K562 (cell line): ENCODE results near the gene SHANK2. TPM values are rescaled to one million over a fixed set of nuclear protein-coding genes. Genes with fewer than 3 reads are reported as not detected.

ENCODE experiments used
- ATAC-seq: fragments of 200-7000 bp; cut with Tn5 transposase; 3 replicates; pipeline ENCODE4 v1.9.1; 2020; ENCODE audit warnings: moderate library complexity
- BruUV-seq: library from RNA; stranded (reverse); fragments of 400-500 nt; replicated peaks from 2 replicates; lab custom pipeline; 2021; lab: Mats Ljungman, UMichigan
- CTCF ChIA-PET: fragments of 300-600 bp; formaldehyde crosslinking; extraction: SDS; loops from one replicate; lab custom pipeline; 2021; ENCODE audit warnings: low intra/inter-chr PET ratio; lab: Yijun Ruan, JAX
- POLR2A ChIA-PET: fragments of 300-600, 350-650 bp; sonication (Branson Sonifier 250); formaldehyde crosslinking; extraction: SDS; loops from one replicate; lab custom pipeline; 2021; ENCODE audit warnings: antibody characterized with exemption, inconsistent platforms; lab: Yijun Ruan, JAX
- DNase-seq, 4 experiments: peaks; one replicate each; pipeline versions ENCODE4 v3.0.0 to v3.0.0-alpha.2; 2011 to 2018; ENCODE audit warnings: low spot score in 3 of 4, mixed read lengths in 3 of 4; ENCODE audit errors: extremely low read depth in 1 of 4
- FAIRE-seq: peaks from 2 replicates; lab custom pipeline; 2011; peaks lifted over from hg19 to GRCh38; lab: Jason Lieb, UNC
- H2AFZ ChIP-seq: 2 replicates; pipeline ENCODE4 v1.6.0; 2011; ENCODE audit warnings: low read depth, low read length, control low read depth, inconsistent platforms
- H3K27ac ChIP-seq: fragments of 200-600 bp; 3 replicates; pipeline ENCODE4 v1.8.0; 2011; ENCODE audit warnings: low read depth, mild to moderate bottlenecking, control low read depth, inconsistent platforms, low read length, moderate library complexity, mixed read lengths; ENCODE audit errors: extremely low read depth
- H3K27me3 ChIP-seq, 2 experiments: fragments of 300-600 bp in 1 of 2; 2 replicates in 1 of 2; 3 replicates in 1 of 2; pipeline versions ENCODE4 v1.6.0 to v1.8.0; 2011; ENCODE audit warnings: inconsistent platforms in 2 of 2, low read length in 2 of 2, mild to moderate bottlenecking in 1 of 2, mixed read lengths in 1 of 2, moderate library complexity in 1 of 2; ENCODE audit not compliant: control insufficient read depth in 2 of 2, insufficient read depth in 2 of 2
- H3K36me3 ChIP-seq: fragments of 300-600 bp; 3 replicates; pipeline ENCODE4 v1.8.0; 2011; ENCODE audit warnings: mild to moderate bottlenecking, low read length, inconsistent platforms; ENCODE audit not compliant: control insufficient read depth, insufficient read depth
- H3K4me1 ChIP-seq, 2 experiments: fragments of 200-600 bp in 1 of 2; replicated peaks in 1 of 2; 2 replicates in 1 of 2; 3 replicates in 1 of 2; pipeline versions ENCODE4 v1.5.1 to v1.8.0; 2011; ENCODE audit warnings: inconsistent platforms in 2 of 2, low read length in 2 of 2, mild to moderate bottlenecking in 1 of 2, mixed read lengths in 1 of 2, moderate library complexity in 1 of 2; ENCODE audit not compliant: control insufficient read depth in 2 of 2, insufficient read depth in 2 of 2
- H3K4me2 ChIP-seq: 2 replicates; pipeline ENCODE4 v1.6.1; 2011; ENCODE audit warnings: low read length, control low read depth, inconsistent platforms, mixed read lengths; ENCODE audit not compliant: insufficient read depth
- H3K4me3 ChIP-seq: fragments of 200-600 bp; sonication (generic), shearing (Covaris generic); 2 replicates; pipeline ENCODE4 v1.5.1; 2016; ENCODE audit warnings: control low read depth, inconsistent platforms
- H3K79me2 ChIP-seq: fragments of 200-600 bp; 3 replicates; pipeline ENCODE4 v1.8.0; 2011; ENCODE audit warnings: low read length, inconsistent platforms; ENCODE audit not compliant: control insufficient read depth, insufficient read depth
- H3K9ac ChIP-seq, 2 experiments: 2 replicates each; pipeline versions ENCODE4 v1.6.0 to v1.6.1; 2011; ENCODE audit warnings: low read depth in 2 of 2, low read length in 2 of 2, control low read depth in 1 of 2, inconsistent platforms in 1 of 2, mild to moderate bottlenecking in 1 of 2, mixed read lengths in 1 of 2; ENCODE audit not compliant: insufficient read depth in 1 of 2
- H3K9me1 ChIP-seq: one replicate; pipeline ENCODE4 v1.6.0; 2011; ENCODE audit warnings: inconsistent platforms, mild to moderate bottlenecking, low read length, moderate library complexity; ENCODE audit not compliant: control insufficient read depth, insufficient read depth
- H3K9me3 ChIP-seq: replicated peaks from 2 replicates; pipeline ENCODE4 v1.5.1; 2011; ENCODE audit warnings: low read depth, low read length, inconsistent platforms; ENCODE audit not compliant: control insufficient read depth, insufficient read depth
- H4K20me1 ChIP-seq: replicated peaks from 2 replicates; pipeline ENCODE4 v1.6.1; 2011; ENCODE audit warnings: low read length, inconsistent platforms, mixed read lengths; ENCODE audit not compliant: control insufficient read depth, insufficient read depth
- ATF3 ChIP-seq, 2 experiments: fragments of 450-650 bp in 1 of 2; sonication (generic) in 1 of 2; formaldehyde crosslinking in 1 of 2; IDR thresholded peaks in 1 of 2; conservative IDR thresholded peaks in 1 of 2; 2 replicates each; pipeline versions ENCODE4 v1.6.1 to v1.8.1; 2016 to 2023; ENCODE audit warnings: mild to moderate bottlenecking in 2 of 2, moderate library complexity in 2 of 2, inconsistent platforms in 1 of 2, missing genetic modification reagents in 1 of 2
- CAMTA2 ChIP-seq: fragments of 250-450 bp; sonication (Bioruptor Pico); conservative IDR thresholded peaks from 2 replicates; pipeline ENCODE4 v1.5.1; 2022
- COPS2 ChIP-seq: fragments of 450-650 bp; conservative IDR thresholded peaks from 2 replicates; pipeline ENCODE4 v1.6.1; 2016; ENCODE audit warnings: mild to moderate bottlenecking, moderate library complexity
- CREBBP ChIP-seq: IDR thresholded peaks from one replicate; pipeline ENCODE4 v1.6.1; 2012; ENCODE audit warnings: low read depth, mild to moderate bottlenecking, control low read depth, inconsistent platforms, low read length
- ELF1 ChIP-seq: fragments of 200-800 bp; sonication (Bioruptor generic); IDR thresholded peaks from 2 replicates; pipeline ENCODE4 v1.6.1; 2016; ENCODE audit warnings: missing genetic modification characterization, missing compliant biosample characterization
- FOSL1 ChIP-seq: fragments of 200-800 bp; sonication (Bioruptor generic); conservative IDR thresholded peaks from 2 replicates; pipeline ENCODE4 v1.6.1; 2016; ENCODE audit warnings: missing genetic modification characterization, missing compliant biosample characterization
- HDAC2 ChIP-seq: fragments of 450-650 bp; IDR thresholded peaks from 2 replicates; pipeline ENCODE4 v1.6.1; 2016; ENCODE audit warnings: mild to moderate bottlenecking
- KLF10 ChIP-seq: fragments of 250-450 bp; sonication (Bioruptor Pico); IDR thresholded peaks from 2 replicates; pipeline ENCODE4 v1.6.1; 2021; ENCODE audit warnings: matching md5 sums
- NBN ChIP-seq: fragments of 450-650 bp; IDR thresholded peaks from 2 replicates; pipeline ENCODE4 v1.6.1; 2016; ENCODE audit warnings: low read depth, mild to moderate bottlenecking
- NFE2L1 ChIP-seq: fragments of 450-650 bp; IDR thresholded peaks from 2 replicates; pipeline ENCODE4 v1.6.1; 2016; ENCODE audit warnings: missing genetic modification characterization, low read depth, mild to moderate bottlenecking, missing compliant biosample characterization, moderate library complexity, borderline replicate concordance
- NFIC ChIP-seq: fragments of 450-650 bp; IDR thresholded peaks from 2 replicates; pipeline ENCODE4 v1.6.1; 2017; ENCODE audit warnings: mild to moderate bottlenecking, inconsistent platforms
- RBM25 ChIP-seq: fragments of 200-400 bp; formaldehyde crosslinking; IDR thresholded peaks from 2 replicates; pipeline ENCODE4 v1.6.1; 2018; ENCODE audit warnings: low read length, low read depth, moderate library complexity; ENCODE audit not compliant: severe bottlenecking
- STAT6 ChIP-seq: sonication (generic); formaldehyde crosslinking; IDR thresholded peaks from 2 replicates; pipeline ENCODE4 v1.8.1; 2023; ENCODE audit warnings: mild to moderate bottlenecking, missing genetic modification reagents
- ZNF699 ChIP-seq: fragments of 250-450 bp; sonication (Bioruptor Pico); IDR thresholded peaks from 2 replicates; pipeline ENCODE4 v1.8.0; 2021; ENCODE audit warnings: mild to moderate bottlenecking, moderate library complexity; ENCODE audit not compliant: insufficient replicate concordance
- ZSCAN32 ChIP-seq: fragments of 450-650 bp; formaldehyde crosslinking; IDR thresholded peaks from 2 replicates; pipeline ENCODE4 v1.4.0; 2020; ENCODE audit warnings: mild to moderate bottlenecking, moderate library complexity
- WGBS: fragments of 100-300 bp; shearing (Covaris generic); methylation state at CpG from one replicate; pipeline ENCODE4 v1.1.6; 2016; ENCODE audit warnings: low coverage, mixed read lengths; ENCODE audit not compliant: insufficient coverage; ENCODE audit errors: missing lambda C conversion rate; 5-methylcytosine and 5-hydroxymethylcytosine counted together
- in situ Hi-C: fragments of 300-500 bp; cut with MboI; formaldehyde crosslinking; loops from 4 replicates; pipeline ENCODE4 v1.15.0; 2018; ENCODE audit warnings: inconsistent platforms, mixed read lengths
- intact Hi-C: fragments of 100-400 bp; cut with micrococcal nuclease; formaldehyde crosslinking; loops from 2 replicates; pipeline ENCODE4 v1.14.2; 2022
- polyA plus RNA-seq, 8 experiments: library from polyadenylated mRNA; depleted of rRNA in 4 of 8; stranded (reverse) in 5 of 8; unstranded in 3 of 8; fragments of >200 nt; fragmentation: Nextera tagmentation in 2 of 8; fragmentation: Illumina TruSeq in 1 of 8; extraction: Ambion mirVana in 2 of 8; extraction: Trizol in 1 of 8; gene quantifications; 2 replicates each; pipeline versions ENCODE4 v1.2.1 to v1.2.3, GENCODE V29; 2011 to 2014; ENCODE audit warnings: inconsistent platforms in 1 of 8, missing spikeins in 1 of 8
- total RNA-seq, 7 experiments: library from RNA; depleted of rRNA in 6 of 7; stranded (reverse); fragments of >200 nt in 6 of 7; fragmentation: Illumina TruSeq in 2 of 7; extraction: Trizol in 2 of 7; gene quantifications; 2 replicates each; pipeline versions ENCODE4 v1.2.1 to v1.2.3, GENCODE V29; 2011 to 2021; ENCODE audit warnings: low replicate concordance in 1 of 7
- TF ChIP-seq, protein P1 (sequence below): sonication (generic); formaldehyde crosslinking; IDR thresholded peaks from 2 replicates; pipeline ENCODE4 v1.8.0; 2022; ENCODE audit warnings: mild to moderate bottlenecking, missing genetic modification reagents

Gene SHANK2
- total and polyA plus RNA-seq, 9 of the 15 experiments (the other 6 are each of a cell fraction or from before 2014, with no cell fraction given): 0.04 to 0.07 TPM; not detected in 7

- TF ChIP-seq ATF3 (IDR thresholded peaks at IDR 0.05) (no peak), ATF3 (CRISPR knock-in tag; conservative IDR thresholded peaks at IDR 0.05) (no peak), NFE2L1 (tag) (no peak), CREBBP (no peak), FOSL1 (tag) (no peak), HDAC2 (no peak), ELF1 (tag) (no peak), COPS2 (no peak)
Observed at GRCh38 chr11:71208011-71208774, 44.2 kb downstream of the SHANK2 start (continued).

GRCh38 chr11:71207563-71207962 lies 44.8 kb downstream of the SHANK2 start:
- Histone ChIP-seq H3K9ac (no peak overlapping the region), H3K27ac (no peak overlapping the region), H3K27me3 (peaks cover 0 to 15% of the 10 kb centered on the region in 2 experiments; a peak in 3 of 5 replicates), H4K20me1 (no peaks in the 10 kb centered on the region; the same call in 1 of the 2 replicates), H3K4me2 (no peak overlapping the region), H2AFZ (no peak overlapping the region), H3K36me3 (no peaks in the 10 kb centered on the region), H3K9me1 (no peaks in the 10 kb centered on the region), H3K9me3 (no peaks in the 10 kb centered on the region), H3K79me2 (no peaks in the 10 kb centered on the region), H3K4me3 (no peak overlapping the region), H3K4me1 (no peaks in the 10 kb centered on the region)
- BruUV-seq: no TSS peak
- CTCF ChIA-PET: no interaction called here
- DNase-seq: no peak
- in situ Hi-C loops: no loop called here
- ATAC-seq: no peak
- WGBS: 2% methylated on average over 7 of the region's 7 CpGs
- POLR2A ChIA-PET: no interaction called here
- intact Hi-C loops: no loop called here
- no peak for FAIRE-seq
- TF ChIP-seq, protein P1, sequence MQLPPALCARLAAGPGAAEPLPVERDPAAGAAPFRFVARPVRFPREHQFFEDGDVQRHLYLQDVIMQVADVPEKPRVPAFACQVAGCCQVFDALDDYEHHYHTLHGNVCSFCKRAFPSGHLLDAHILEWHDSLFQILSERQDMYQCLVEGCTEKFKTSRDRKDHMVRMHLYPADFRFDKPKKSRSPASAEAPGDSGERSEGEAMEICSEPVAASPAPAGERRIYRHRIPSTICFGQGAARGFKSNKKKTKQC (CRISPR knock-in tag): no peak
- TF ChIP-seq NFIC (no peak), CAMTA2 (CRISPR knock-in tag) (no peak), RBM25 (no peak), KLF10 (CRISPR knock-in tag) (no peak), STAT6 (CRISPR knock-in tag) (no peak), ZSCAN32 (CRISPR knock-in tag) (no peak), ZNF699 (CRISPR knock-in tag) (no peak), NBN (no peak)
